GM12878 (cell line): ENCODE data around the gene SCP2D1. TPM values are rescaled to one million over a fixed set of nuclear protein-coding genes. Genes with fewer than 3 reads are reported as not detected.

ENCODE experiments used
- ATAC-seq: fragments of 200-7000 bp; cut with Tn5 transposase; 3 replicates; pipeline ENCODE4 v1.9.1; 2020; ENCODE audit warnings: mild to moderate bottlenecking, moderate library complexity
- BruUV-seq: library from RNA; stranded (reverse); fragments of 400-500 nt; replicated peaks from 2 replicates; lab custom pipeline; 2021; lab: Mats Ljungman, UMichigan
- CTCF ChIA-PET: fragments of 300-600 bp; sonication (Branson Sonifier 250); formaldehyde crosslinking; extraction: SDS; loops from one replicate; lab custom pipeline; 2021; ENCODE audit warnings: inconsistent platforms; lab: Yijun Ruan, JAX
- POLR2A ChIA-PET: fragments of 350-600 bp; formaldehyde crosslinking; extraction: SDS; loops from one replicate; lab custom pipeline; 2021; ENCODE audit warnings: inconsistent platforms; lab: Charles Lee
- RAD21 ChIA-PET: fragments of 300-600 bp; sonication (Branson Sonifier 250); formaldehyde crosslinking; loops from one replicate; lab custom pipeline; 2023; ENCODE audit warnings: antibody characterized with exemption; ENCODE audit not compliant: unreplicated experiment; lab: Charles Lee
- SMC1A ChIA-PET: fragments of 300-600 bp; sonication (Branson Sonifier 250); formaldehyde crosslinking; loops from one replicate; lab custom pipeline; 2023; ENCODE audit not compliant: unreplicated experiment, uncharacterized antibody; lab: Charles Lee
- DNase-seq: peaks from one replicate; pipeline ENCODE4 v3.0.0-alpha.2; 2011; ENCODE audit warnings: low read depth, low spot score
- FAIRE-seq: peaks from 3 replicates; lab custom pipeline; 2011; peaks lifted over from hg19 to GRCh38; lab: Jason Lieb, UNC
- H2AFZ ChIP-seq: 2 replicates; pipeline ENCODE4 v1.6.0; 2011; ENCODE audit warnings: low read depth, low read length, control low read depth; ENCODE audit not compliant: control insufficient read depth
- H3K27ac ChIP-seq: 2 replicates; pipeline ENCODE4 v1.5.1; 2011; ENCODE audit warnings: control low read depth; ENCODE audit not compliant: control insufficient read depth, insufficient read depth
- H3K27me3 ChIP-seq, 2 experiments: replicated peaks in 1 of 2; 2 replicates each; pipeline versions ENCODE4 v1.6.0 to v1.6.1; 2011; ENCODE audit warnings: low read length in 1 of 2; ENCODE audit not compliant: control insufficient read depth in 2 of 2, insufficient read depth in 2 of 2
- H3K36me3 ChIP-seq, 2 experiments: 2 replicates each; pipeline ENCODE4 v1.5.1; 2011; ENCODE audit warnings: low read length in 1 of 2; ENCODE audit not compliant: control insufficient read depth in 2 of 2, insufficient read depth in 2 of 2
- H3K4me1 ChIP-seq: 2 replicates; pipeline ENCODE4 v1.6.1; 2011; ENCODE audit warnings: mild to moderate bottlenecking, low read length, moderate library complexity, mixed read lengths; ENCODE audit not compliant: control insufficient read depth, insufficient read depth
- H3K4me2 ChIP-seq: 2 replicates; pipeline ENCODE4 v1.6.0; 2011; ENCODE audit warnings: control low read depth; ENCODE audit not compliant: control insufficient read depth, insufficient read depth
- H3K4me3 ChIP-seq: fragments of 200-600 bp; sonication (generic); 2 replicates; pipeline ENCODE4 v1.5.1; 2016
- H3K79me2 ChIP-seq: 2 replicates; pipeline ENCODE4 v1.6.0; 2011; ENCODE audit warnings: low read length; ENCODE audit not compliant: control insufficient read depth, insufficient read depth
- H3K9ac ChIP-seq: 2 replicates; pipeline ENCODE4 v1.8.0; 2011; ENCODE audit warnings: low read length, control low read depth, mixed read lengths; ENCODE audit not compliant: control insufficient read depth, insufficient read depth
- H3K9me3 ChIP-seq: replicated peaks from 3 replicates; pipeline ENCODE4 v1.5.1; 2011; ENCODE audit warnings: mild to moderate bottlenecking, low read length; ENCODE audit not compliant: control insufficient read depth, insufficient read depth
- H4K20me1 ChIP-seq: 2 replicates; pipeline ENCODE4 v1.6.0; 2011; ENCODE audit not compliant: control insufficient read depth, insufficient read depth
- KDM1A ChIP-seq: fragments of 200-600 bp; sonication (generic); IDR thresholded peaks from 2 replicates; pipeline ENCODE4 v1.6.1; 2016; ENCODE audit warnings: borderline replicate concordance
- MYB ChIP-seq: fragments of 150-350 bp; IDR thresholded peaks from 2 replicates; pipeline ENCODE4 v1.6.1; 2014; ENCODE audit warnings: mild to moderate bottlenecking, low read depth, low read length, borderline replicate concordance
- NFYB ChIP-seq: IDR thresholded peaks from 2 replicates; pipeline ENCODE4 v1.6.1; 2011; ENCODE audit warnings: low read depth, mild to moderate bottlenecking, low read length, improper control_type of control experiment, moderate library complexity; ENCODE audit not compliant: insufficient read depth
- PRDM15 ChIP-seq: fragments of 450-650 bp; formaldehyde crosslinking; IDR thresholded peaks from 2 replicates; pipeline ENCODE4 v1.4.0; 2020; ENCODE audit warnings: mild to moderate bottlenecking, moderate library complexity
- RB1 ChIP-seq: fragments of 450-650 bp; formaldehyde crosslinking; IDR thresholded peaks from 2 replicates; pipeline ENCODE4 v1.6.1; 2017; ENCODE audit warnings: mild to moderate bottlenecking, borderline replicate concordance
- SREBF2 ChIP-seq: IDR thresholded peaks from 2 replicates; pipeline ENCODE4 v1.6.1; 2012; ENCODE audit warnings: mild to moderate bottlenecking, low read length
- SUPT20H ChIP-seq: IDR thresholded peaks from 2 replicates; pipeline ENCODE4 v1.6.1; 2011; ENCODE audit warnings: low read depth, mild to moderate bottlenecking, low read length, moderate library complexity, borderline replicate concordance; ENCODE audit not compliant: control insufficient read depth
- ZBTB40 ChIP-seq: fragments of 450-650 bp; IDR thresholded peaks from 2 replicates; pipeline ENCODE4 v1.6.1; 2016; ENCODE audit warnings: mild to moderate bottlenecking, moderate library complexity, borderline replicate concordance
- ZSCAN29 ChIP-seq: fragments of 450-650 bp; IDR thresholded peaks from 2 replicates; pipeline ENCODE4 v1.6.1; 2017; ENCODE audit warnings: mild to moderate bottlenecking, moderate library complexity
- WGBS: methylation state at CpG from one replicate; pipeline ENCODE4 v1.1.6; 2016; ENCODE audit warnings: low lambda C conversion rate; ENCODE audit not compliant: insufficient replicate concordance, insufficient coverage; ENCODE audit errors: missing lambda C conversion rate; 5-methylcytosine and 5-hydroxymethylcytosine counted together
- in situ Hi-C: fragments of 300-500 bp; cut with MboI; formaldehyde crosslinking; loops from 9 replicates; pipeline ENCODE4 v1.14.3; 2018; ENCODE audit warnings: mixed read lengths
- intact Hi-C: fragments of 100-400 bp; cut with micrococcal nuclease; formaldehyde crosslinking; loops from one replicate; pipeline ENCODE4 v1.14.2; 2022; ENCODE audit not compliant: unreplicated experiment
- polyA plus RNA-seq, 11 experiments: library from polyadenylated mRNA; depleted of rRNA in 4 of 11; unstranded in 6 of 11; stranded (reverse) in 5 of 11; fragments of >200 nt; fragmentation: Nextera tagmentation in 4 of 11; fragmentation: Illumina TruSeq in 1 of 11; extraction: Ambion mirVana in 4 of 11; extraction: Trizol in 1 of 11; gene quantifications; 1 replicate in 1 of 11; 2 replicates in 10 of 11; pipeline versions ENCODE4 v1.2.1 to v1.2.3, GENCODE V29; 2011 to 2016; ENCODE audit warnings: inconsistent platforms in 2 of 11, missing spikeins in 2 of 11, low read depth in 1 of 11
- total RNA-seq, 4 experiments: library from RNA; depleted of rRNA in 3 of 4; stranded (reverse); fragments of >200 nt in 3 of 4; fragmentation: Illumina TruSeq in 1 of 4; extraction: Trizol in 1 of 4; gene quantifications; 2 replicates each; pipeline versions ENCODE4 v1.2.1 to v1.2.3, GENCODE V29; 2013 to 2021

SCP2D1 gene
- total and polyA plus RNA-seq, 10 of the 15 experiments (the other 5 are each of a cell fraction or from before 2014, with no cell fraction given), result not detected

- H3K27me3 ChIP-seq, result no peaks in the 10 kb centered on the region
- in situ Hi-C loops (no loop called here), intact Hi-C loops (no loop called here)
- H3K4me3 ChIP-seq, result no peak overlapping the region
- no peak overlapping the region for H2AFZ ChIP-seq
- no peak for ATAC-seq
- ChIA-PET RAD21 (no interaction called here), SMC1A (no interaction called here)
- no peaks in the 10 kb centered on the region for H3K4me1 ChIP-seq
- 0% methylated on average over 3 of the region's 3 CpGs for WGBS
- no peak overlapping the region for H3K9ac ChIP-seq
- TF ChIP-seq PRDM15 (CRISPR knock-in tag), result no peak
- no peak for TF ChIP-seq KDM1A
- no peak for TF ChIP-seq NFYB
- no peak for TF ChIP-seq SREBF2
- no peak for TF ChIP-seq MYB
- no peak for TF ChIP-seq ZSCAN29
- TF ChIP-seq ZBTB40, result no peak
- TF ChIP-seq SUPT20H, result no peak
- TF ChIP-seq RB1, result no peak
- TF ChIP-seq, all 136 proteins: peak for 0
- H3K4me2 ChIP-seq, result no peak overlapping the region
- POLR2A ChIA-PET, result no interaction called here
- CTCF ChIA-PET, result interaction anchor here (0.6 kb wide), 1 partner anchor 907 kb away, joined by 3 read pairs; no protein-coding TSS in a partner anchor
- no TSS peak for BruUV-seq
- H3K27ac ChIP-seq, result no peak overlapping the region
- H4K20me1 ChIP-seq, result no peaks in the 10 kb centered on the region
- H3K9me3 ChIP-seq, result no peaks in the 10 kb centered on the region; the same call in 2 of the 3 replicates
- no peaks in the 10 kb centered on the region for H3K79me2 ChIP-seq
- no peaks in the 10 kb centered on the region for H3K36me3 ChIP-seq
- DNase-seq (no peak), FAIRE-seq (no peak)
Measured at GRCh38 chr20:18849131-18849530, 35.5 kb downstream of the SCP2D1 start.
